Caki2 (cell line): ENCODE measurements around the gene PDGFC. TPM values are rescaled to one million over a fixed set of nuclear protein-coding genes. Genes with fewer than 3 reads are reported as not detected.
"Not testable (repeated sequence)": the region's sequence is repeated elsewhere in the genome, so short reads cannot be mapped to it uniquely, and the experiment has no call there.

ENCODE experiments used
- DNase-seq: peaks from one replicate; pipeline ENCODE4 v3.0.0-alpha.2; 2015; ENCODE audit warnings: low read depth
- in situ Hi-C: cut with HindIII; loops from 2 replicates; pipeline ENCODE4 v1.10.0; 2016; ENCODE audit warnings: low sequenced_read_pairs, low pct_unique_long_range_greater_than_20kb, mixed read lengths
- total RNA-seq: library from RNA; depleted of rRNA; stranded (reverse); fragments of >200 nt; shearing (Covaris generic); gene quantifications from 2 replicates; pipeline ENCODE4 v1.2.3, GENCODE V29; 2014; ENCODE audit warnings: low replicate concordance

The PDGFC gene
- total RNA-seq, 1 experiment from 2014 or later, result 120 TPM

DNA sequence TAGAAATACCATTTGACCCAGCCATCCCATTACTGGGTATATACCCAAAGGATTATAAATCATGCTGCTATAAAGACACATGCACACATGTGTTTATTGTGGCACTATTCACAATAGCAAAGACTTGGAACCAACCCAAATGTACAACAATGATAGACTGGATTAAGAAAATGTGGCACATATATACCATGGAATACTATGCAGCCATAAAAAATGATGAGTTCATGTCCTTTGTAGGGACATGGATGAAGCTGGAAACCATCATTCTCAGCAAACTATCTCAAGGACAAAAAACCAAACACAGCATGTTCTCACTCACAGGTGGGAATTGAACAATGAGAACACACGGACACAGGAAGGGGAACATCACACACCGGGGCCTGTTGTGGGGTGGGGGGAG lies 39.2 kb downstream of the PDGFC start:
- in situ Hi-C loops, DNase-seq: not testable (repeated sequence)

DNA sequence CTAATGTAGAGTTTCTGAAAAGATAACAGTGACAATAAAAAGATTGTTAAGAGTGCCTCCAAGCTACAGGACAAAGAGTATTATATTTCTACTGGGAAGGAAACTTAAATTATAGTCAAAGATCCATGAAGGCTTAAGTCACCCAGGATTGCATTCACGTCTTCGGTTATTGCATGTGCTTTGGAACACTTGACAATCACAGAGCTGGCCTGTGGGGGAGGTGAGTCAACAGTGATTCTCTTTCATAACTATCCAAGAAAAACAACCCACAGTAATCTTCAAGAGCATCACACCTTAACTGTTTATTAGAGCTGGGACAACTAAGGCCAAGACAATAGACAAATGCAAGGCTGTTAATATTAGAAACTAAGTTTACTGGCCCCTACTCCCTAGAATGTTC lies 40.3 kb downstream of the PDGFC start:
- DNase-seq, result peak; percentile 92
- in situ Hi-C loops, result no loop called here

DNA sequence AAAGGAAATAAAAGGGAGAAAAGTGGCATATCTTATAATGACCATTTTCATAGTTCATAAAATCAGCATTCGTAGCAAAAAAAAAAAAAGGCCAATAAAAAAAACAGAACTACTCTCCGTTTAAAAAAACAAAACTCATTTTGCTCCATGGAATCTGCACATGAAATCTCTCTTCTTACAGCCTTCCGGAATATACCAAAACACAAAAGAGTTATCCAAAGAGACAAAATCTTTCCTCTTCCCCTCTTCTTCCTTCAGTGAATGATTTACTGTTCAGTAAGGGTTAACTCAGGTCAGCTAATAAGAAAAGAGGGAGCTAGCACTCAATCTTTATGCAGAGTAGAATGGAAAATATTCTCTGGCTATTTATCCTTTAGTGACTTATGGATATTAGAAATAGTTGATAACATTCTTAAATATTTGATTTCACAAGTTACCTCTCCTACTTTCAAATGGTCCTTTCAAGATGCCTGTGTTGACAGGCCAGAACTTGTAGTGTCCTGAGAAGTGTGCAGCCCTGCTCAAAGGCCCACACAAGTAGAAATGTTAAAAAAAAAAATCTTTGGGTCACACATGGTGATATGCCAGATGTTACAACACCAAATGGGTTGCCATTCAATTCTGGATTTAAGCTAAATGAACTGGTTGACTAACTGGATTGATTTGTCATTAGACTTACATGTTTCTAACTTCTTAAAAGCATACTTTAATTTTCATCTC lies 42.1 kb downstream of the PDGFC start:
- in situ Hi-C loops, result no loop called here
- no peak for DNase-seq

DNA sequence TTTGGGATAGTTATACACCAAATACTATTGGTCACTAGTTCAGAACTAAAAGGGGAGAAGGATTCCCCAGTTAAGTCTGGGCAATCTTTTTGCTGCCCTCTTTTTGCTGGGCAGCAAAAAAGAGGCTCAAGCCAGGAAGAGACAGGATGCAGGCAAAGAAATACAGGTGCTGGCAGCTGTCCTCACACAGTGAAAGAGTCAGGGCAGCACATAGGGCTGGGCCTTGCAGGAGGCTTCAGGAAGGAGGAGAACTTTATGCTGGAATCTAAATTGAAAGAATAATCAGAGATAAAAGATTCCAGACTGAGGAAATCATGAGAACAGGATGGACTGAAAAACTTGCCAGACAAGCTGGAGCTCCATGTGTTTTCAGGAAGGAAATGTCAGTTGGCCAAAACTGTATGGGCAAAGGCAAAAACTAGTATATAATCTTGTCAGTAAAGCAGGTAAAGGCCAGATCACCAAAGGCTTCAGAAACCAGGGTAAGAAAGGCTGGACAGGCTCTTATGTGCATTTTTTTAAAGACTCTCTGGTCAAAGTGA lies 46.8 kb downstream of the PDGFC start:
- in situ Hi-C loops, result no loop called here
- DNase-seq, result no peak

DNA sequence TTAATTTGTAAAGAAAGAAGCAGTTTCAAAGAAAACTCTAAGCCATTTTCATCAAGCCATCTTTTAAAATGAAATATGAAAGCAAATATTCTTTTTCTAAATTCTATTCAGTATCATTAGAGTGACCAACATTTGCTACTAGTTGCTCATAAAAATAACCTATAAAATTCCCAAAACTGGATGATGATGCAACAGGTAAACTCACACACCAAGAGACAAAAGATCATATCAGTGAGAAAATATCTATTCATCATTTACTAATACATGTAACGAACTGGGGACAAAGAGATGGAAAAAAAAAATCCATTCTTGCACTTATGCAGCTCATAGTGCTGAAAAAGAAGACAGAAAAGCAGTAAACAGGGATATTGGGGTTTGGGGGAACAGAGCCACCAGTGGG lies 48.1 kb downstream of the PDGFC start:
- no peak for DNase-seq
- in situ Hi-C loops, result no loop called here

DNA sequence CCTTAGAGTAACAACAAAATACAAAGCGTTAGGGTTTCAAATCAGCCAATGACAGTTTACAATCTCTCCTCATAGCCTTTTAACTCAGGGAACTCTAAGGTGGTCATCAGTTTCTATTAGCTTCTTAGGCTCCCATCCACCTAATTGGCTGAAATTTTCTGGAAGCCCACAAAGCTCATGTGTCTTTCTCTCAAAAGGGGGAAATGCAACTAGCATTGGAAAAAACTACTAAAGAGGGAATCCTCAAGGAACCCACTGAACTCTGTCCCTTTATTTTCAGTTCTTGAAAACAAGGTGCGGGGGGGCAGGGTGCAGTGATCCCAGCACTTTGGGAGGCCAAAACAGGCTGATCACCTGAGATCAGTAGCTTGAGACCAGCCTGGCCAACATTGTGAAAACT lies 56.4 kb downstream of the PDGFC start:
- DNase-seq, result no peak

DNA sequence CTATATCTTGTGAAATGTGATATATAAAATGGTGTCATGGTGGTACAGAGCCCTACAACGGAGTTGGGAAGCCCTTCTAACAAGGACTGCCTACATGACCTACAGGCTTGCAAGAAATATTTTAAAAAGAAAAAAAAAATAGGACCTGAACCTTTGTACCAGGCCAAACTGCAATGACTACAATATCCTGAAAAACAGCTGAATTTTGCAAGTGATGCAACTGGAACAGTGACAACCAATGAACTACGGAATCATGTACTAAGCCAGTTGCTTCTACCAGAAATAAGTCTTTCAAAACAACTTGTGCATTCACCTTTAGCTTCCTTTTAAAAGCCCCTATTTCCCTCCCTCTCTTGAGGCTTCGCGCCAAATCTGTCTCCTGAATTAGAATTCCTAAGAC lies 58.4 kb downstream of the PDGFC start:
- DNase-seq, result no peak
- in situ Hi-C loops, result no loop called here

More for the DNA sequence above, 56.4 kb downstream of the PDGFC start:
- in situ Hi-C loops, result no loop called here

DNA sequence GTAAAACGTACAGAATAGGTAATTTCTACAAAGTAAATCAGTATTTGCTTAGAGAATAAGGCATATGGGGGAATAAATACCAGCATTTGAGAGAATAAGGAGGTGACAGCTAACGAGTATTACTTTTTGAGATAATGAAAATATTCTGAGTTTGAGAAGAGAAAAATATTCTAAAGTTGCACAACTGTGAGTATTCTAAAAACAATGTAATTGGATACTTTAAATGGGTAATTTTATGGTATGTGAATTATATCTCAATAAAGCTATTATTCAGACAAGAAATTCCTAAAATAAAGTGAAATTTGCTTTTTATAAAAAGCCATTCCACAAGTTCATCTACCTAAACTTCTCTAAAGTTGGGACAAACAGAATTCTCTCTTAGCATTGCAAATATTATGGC lies 62.6 kb downstream of the PDGFC start:
- DNase-seq, result no peak
- in situ Hi-C loops, result no loop called here

DNA sequence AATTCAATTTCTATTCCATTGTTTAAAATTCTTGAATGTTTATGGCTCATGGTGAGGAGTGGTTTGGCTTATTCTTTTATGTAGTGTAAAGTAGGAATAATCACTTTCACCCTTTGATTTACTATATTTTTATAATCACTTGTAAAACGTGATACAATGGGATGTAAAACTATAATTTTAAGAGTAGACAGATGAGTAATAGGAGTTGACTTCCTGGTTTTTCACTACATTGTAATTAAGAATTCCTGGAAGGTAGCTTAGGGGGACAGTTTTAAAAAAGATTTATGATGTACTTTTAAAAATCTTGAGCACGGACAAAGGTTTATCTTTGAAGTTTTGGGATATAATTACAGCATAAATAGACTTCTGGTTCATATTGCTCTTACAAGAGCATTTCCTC lies 65.3 kb downstream of the PDGFC start:
- no peak for DNase-seq
- in situ Hi-C loops, result no loop called here

DNA sequence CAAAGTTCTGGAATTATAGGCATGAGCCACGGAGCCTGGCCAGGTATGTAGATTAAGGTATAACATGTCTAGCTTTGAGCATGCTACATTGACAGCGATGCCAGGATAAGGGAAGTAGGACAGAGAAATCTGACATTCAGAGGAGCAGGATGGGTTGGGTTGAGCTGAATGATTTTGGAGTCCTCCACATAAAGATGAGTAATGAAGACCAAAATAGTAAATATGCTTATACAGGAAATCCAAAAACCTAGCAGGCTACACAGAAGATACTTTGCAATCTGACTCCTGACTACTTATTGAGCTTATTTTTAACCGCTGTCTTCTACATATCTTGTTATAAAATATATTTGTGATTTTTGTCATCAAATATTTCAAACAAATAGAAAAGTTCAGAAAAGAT lies 69.7 kb downstream of the PDGFC start:
- in situ Hi-C loops, result no loop called here
- no peak for DNase-seq

DNA sequence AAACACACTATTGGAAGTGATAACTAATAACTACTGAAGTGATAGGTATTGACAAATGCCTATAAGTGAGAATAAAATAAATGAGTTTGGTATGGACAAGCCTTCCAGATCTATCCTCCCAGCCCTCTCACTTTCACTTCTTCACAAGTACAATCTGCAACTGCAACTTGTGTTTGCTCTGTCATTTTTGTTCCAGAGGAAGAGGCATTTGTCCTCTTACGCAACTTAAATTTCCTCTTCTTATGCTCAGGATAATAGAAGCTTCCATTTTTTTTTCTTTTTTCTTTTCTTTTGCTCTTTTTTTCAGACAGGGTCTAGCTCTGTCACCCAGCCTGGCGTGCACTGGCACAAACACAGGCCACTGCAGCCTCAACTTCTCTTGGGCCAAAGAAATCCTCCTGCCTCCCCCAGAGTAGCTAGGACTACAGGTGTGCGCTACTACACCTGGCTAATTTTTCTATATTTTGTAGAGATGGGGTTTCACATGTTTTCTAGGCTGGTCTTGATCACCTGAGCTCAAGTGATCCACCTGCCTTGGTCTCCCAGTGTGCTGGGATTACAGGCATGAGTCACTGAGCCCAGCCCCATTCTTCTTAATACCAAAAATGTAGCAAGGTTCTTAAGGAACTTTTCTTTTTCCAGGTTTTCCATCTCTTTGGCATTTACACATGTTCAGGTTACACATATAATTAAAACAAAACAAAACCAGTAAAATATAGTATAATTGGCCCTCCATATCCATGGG lies 73.1 kb downstream of the PDGFC start:
- in situ Hi-C loops, result no loop called here
- DNase-seq, result no peak

DNA sequence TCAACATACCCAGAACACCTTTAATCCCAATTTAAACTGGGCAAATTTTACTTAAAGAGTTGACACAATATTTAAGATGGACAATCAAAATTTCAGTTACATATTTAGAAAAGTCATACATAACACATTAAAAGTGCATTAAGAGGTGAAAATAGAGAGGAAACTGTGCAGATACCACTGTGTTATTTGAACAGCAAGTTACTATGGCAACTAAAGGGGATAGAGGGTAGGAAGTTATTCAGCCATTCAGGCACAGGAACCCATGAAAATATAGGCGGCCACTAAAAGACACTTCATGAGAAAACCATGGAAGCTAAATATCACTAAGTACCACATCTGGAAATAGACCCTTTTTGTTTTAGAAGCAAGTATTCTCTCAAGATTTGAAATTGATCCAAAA lies 75.1 kb downstream of the PDGFC start:
- DNase-seq, result no peak
- in situ Hi-C loops, result no loop called here

DNA sequence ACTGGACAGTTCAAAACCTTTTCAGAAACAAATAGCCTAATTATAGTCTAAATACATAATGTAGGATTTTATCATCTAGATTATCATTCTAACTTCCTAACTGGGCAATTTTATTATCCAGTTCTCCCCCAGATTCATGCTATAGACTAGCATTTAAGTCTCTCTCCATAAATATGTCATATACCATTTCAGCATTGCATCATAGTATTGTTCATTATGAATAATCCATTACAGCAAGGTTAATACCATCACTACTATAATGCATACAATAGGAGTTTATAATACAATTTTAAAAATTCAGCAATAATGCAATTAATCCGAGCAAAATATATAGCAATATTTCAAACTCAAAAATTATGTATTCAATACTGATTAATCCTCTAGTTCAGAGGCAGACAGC lies 77.4 kb downstream of the PDGFC start:
- in situ Hi-C loops, result no loop called here

DNA sequence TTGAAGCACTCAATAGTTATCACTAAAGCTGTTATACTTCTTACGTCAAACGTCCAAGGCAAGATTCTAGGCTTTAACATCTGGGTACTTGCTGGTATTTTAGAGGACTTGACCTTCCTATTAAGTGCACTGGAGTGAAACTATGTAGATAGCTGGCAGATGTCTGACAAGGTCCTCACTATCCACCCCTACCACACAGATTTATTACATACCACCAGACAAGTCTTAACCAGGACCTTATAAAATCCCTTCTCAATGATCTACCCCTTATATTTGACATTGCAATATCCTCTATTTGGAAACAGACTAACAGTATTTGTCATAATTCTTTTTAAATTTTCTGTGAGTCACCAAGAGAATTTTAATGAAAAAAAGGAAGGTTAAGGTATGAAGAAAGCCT lies 78.8 kb downstream of the PDGFC start:
- in situ Hi-C loops, result no loop called here
- DNase-seq, result no peak

More for the DNA sequence above, 77.4 kb downstream of the PDGFC start:
- DNase-seq, result no peak

DNA sequence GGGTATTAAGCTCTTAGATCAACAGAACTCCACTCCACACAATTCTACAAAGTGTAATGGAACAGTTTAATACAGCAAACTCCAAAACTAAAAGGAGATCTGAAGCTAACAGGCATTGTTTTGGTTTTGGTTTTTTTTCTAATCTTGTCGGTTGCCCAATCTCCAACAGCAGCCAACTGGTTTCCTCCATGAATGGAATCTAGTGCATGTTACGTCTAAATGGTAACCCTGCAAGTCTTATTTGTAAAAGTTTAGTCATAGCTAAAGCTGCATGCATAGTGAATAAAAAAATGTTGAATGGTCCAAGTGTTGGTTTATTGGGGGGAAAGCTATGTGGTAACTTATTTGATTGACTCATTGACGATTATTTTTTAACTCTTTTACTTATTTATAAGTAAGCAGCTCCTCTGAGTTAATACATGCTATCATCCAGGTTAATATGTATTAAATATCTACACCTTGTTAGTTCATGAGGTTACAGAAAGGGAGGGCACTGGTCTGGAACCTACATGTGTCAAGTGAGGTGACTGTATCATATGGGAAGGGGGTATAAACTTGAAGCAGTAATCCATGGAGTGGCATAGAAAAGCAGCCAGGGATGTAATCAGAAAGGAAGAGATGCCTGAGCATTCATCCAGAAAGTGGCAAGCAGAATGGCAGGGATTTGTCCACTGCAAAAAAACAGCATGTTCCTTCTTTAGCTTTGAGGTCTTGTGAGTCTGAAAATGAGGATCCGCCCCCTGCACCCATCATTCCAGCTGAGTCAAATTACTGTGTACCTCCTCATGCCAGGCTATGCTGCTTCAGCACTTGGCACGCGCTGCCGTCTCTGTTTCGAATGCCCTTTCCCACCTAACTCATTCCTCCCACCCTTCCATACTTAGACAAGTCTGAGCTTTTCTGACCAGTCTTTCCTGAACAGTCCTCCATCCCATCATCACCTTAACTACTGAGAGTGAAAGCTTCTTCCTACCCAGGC lies 81.7 kb downstream of the PDGFC start:
- in situ Hi-C loops, result no loop called here
- peak; percentile 96 for DNase-seq

DNA sequence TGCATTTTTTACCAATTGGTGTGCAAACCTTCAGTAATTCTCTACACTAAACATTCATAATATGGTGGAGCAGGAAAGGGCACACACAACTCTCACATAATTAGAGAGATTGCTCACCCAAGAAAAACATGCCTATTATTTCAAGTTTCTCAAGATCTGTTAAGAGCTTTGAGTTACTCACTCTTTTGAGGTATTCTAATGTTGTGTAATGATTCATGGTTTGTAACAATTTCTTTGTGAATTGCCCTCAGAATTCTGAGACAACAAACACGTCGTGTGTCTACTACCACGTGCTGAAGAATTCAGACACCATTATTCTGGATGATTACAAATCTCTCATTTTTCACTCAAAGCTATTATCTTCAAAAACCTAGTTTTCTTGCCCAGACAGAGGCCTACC lies 82.8 kb downstream of the PDGFC start:
- in situ Hi-C loops, result no loop called here
- DNase-seq, result peak; percentile 55

DNA sequence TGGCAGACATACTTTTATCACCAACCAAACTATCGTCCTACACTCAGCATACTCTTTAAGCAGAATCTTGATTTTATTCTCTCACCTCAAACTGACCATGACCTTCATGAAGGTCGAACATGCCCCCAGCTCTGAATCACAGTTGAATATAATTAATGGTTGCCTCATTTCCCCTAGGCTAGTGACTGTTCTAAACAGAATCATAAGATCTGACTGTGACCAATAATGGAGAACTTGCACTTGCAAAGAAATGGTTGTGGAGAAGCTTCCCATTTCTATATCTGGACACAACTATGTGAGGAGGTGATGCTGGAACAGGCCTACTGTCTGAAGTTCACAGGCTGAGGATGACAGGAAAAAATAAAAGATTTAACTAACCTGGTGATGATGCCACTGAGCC lies 85.1 kb downstream of the PDGFC start:
- DNase-seq, result no peak
- in situ Hi-C loops, result no loop called here

DNA sequence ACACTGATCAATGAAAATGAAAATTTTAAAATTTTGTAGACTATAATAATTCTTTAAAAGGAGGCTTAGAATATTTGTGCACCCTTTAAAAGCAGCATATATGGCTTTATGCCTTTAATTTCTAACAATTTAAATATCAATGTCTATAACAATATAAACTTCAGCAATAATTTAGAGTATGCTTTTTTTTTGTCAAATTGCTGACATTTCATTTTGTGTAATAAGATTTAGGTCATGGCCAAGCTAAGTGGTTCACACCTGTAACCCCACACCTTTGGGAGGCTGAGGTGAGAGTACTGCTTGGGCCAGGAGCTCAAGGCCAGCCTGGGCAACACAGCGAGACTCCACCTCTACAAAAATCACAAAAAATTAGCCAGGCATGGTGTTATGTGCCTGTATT lies 86.2 kb downstream of the PDGFC start:
- in situ Hi-C loops, result no loop called here
- no peak for DNase-seq

DNA sequence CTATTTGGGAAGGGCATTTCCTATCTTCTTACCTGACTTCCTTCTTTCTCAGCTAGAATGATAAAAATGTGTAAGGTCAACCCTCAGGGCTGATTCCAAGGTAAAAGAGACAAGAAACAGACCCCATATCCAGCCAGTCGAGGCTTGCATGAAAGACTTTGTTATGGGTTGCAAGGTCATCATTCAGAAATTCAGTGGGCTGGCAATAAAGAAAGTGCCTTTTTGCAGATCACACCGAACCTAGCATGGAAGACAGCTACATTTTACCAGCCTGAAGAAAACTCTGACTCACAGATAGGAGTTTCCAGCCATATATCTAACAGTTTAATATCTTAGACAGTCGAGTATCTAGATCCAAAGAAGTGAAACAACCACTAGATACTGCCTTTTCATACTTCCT lies 87.4 kb downstream of the PDGFC start:
- in situ Hi-C loops, result no loop called here
- no peak for DNase-seq
